Panc1 (cell line): ENCODE results near the gene ENOX2.

ENCODE experiments used
- POLR2AphosphoS5 ChIP-seq: IDR thresholded peaks from 2 replicates; pipeline ENCODE4 v1.6.1; 2012; ENCODE audit warnings: mild to moderate bottlenecking, low read depth, low read length, moderate library complexity
- TF ChIP-seq, protein P1 (sequence below): fragments of 450-650 bp; IDR thresholded peaks from 2 replicates; pipeline ENCODE4 v1.5.1; 2017; ENCODE audit warnings: mild to moderate bottlenecking

DNA sequence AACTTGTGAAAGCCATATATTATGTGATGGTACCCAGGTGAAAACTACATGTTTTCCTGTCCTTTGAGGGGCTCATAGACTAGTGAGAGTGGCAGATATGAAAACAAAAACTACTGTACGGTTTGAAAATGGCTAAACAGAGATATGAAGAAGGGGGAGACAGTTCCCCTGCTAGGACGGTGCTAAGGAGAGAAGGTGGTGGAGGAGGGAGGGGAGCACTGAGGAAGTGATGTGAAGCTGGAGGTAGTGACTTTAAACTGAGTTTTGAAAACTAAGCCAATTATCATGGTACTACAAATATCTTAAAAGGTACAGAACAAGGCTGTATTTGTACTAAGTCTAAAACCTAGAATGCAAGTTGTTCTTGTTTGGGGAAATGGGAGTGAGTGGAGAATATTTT lies 188.3 kb downstream of the ENOX2 start:
- TF ChIP-seq, protein P1, sequence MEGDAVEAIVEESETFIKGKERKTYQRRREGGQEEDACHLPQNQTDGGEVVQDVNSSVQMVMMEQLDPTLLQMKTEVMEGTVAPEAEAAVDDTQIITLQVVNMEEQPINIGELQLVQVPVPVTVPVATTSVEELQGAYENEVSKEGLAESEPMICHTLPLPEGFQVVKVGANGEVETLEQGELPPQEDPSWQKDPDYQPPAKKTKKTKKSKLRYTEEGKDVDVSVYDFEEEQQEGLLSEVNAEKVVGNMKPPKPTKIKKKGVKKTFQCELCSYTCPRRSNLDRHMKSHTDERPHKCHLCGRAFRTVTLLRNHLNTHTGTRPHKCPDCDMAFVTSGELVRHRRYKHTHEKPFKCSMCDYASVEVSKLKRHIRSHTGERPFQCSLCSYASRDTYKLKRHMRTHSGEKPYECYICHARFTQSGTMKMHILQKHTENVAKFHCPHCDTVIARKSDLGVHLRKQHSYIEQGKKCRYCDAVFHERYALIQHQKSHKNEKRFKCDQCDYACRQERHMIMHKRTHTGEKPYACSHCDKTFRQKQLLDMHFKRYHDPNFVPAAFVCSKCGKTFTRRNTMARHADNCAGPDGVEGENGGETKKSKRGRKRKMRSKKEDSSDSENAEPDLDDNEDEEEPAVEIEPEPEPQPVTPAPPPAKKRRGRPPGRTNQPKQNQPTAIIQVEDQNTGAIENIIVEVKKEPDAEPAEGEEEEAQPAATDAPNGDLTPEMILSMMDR, result no peak
- TF ChIP-seq POLR2AphosphoS5, result no peak
